Measurements from ENCODE around the gene CDK5R1.

CDK5R1 gene

DNA sequence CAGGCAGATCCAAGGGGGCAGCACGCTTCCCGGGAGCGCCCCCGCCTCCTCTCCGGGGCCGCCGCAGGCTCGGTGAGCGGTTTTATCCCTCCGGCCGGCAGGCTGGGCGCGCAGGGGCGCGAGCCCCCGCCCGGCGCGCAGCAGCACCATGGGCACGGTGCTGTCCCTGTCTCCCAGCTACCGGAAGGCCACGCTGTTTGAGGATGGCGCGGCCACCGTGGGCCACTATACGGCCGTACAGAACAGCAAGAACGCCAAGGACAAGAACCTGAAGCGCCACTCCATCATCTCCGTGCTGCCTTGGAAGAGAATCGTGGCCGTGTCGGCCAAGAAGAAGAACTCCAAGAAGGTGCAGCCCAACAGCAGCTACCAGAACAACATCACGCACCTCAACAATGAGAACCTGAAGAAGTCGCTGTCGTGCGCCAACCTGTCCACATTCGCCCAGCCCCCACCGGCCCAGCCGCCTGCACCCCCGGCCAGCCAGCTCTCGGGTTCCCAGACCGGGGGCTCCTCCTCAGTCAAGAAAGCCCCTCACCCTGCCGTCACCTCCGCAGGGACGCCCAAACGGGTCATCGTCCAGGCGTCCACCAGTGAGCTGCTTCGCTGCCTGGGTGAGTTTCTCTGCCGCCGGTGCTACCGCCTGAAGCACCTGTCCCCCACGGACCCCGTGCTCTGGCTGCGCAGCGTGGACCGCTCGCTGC lies 832 bp downstream of the CDK5R1 start:
- H2AFZ ChIP-seq (ENCODE audit: low read depth), result no peak overlapping the region
- H3K27ac ChIP-seq, result no peak overlapping the region
- peak overlapping the region; percentile 94 for H3K4me2 ChIP-seq
- no peaks in the 10 kb centered on the region for H4K20me1 ChIP-seq (ENCODE audit: insufficient read depth)
- no peak for TF ChIP-seq CTCF (conservative IDR thresholded peaks at IDR 0.05; ENCODE audit: low read depth, low read length)
- no peak overlapping the region for H3K4me3 ChIP-seq (IDR thresholded peaks at IDR 0.05; ENCODE audit: insufficient read depth, low read depth, low read length)
- H3K9ac ChIP-seq, result peak overlapping the region; percentile 14; the same call in 1 of the 2 replicates
- H3K27me3 ChIP-seq (ENCODE audit: insufficient read depth, low read depth), result no peaks in the 10 kb centered on the region
- peaks cover 38% of the 10 kb centered on the region for H3K4me1 ChIP-seq (ENCODE audit: low read depth, poor library complexity, severe bottlenecking)
- H3K79me2 ChIP-seq (ENCODE audit: insufficient read depth, low read depth), result no peaks in the 10 kb centered on the region
- no peaks in the 10 kb centered on the region for H3K36me3 ChIP-seq (ENCODE audit: insufficient read depth)

DNA sequence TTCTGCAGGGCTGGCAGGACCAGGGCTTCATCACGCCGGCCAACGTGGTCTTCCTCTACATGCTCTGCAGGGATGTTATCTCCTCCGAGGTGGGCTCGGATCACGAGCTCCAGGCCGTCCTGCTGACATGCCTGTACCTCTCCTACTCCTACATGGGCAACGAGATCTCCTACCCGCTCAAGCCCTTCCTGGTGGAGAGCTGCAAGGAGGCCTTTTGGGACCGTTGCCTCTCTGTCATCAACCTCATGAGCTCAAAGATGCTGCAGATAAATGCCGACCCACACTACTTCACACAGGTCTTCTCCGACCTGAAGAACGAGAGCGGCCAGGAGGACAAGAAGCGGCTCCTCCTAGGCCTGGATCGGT lies 1.4 kb downstream of the CDK5R1 start:
- H2AFZ ChIP-seq (ENCODE audit: low read depth), result no peak overlapping the region
- no peak overlapping the region for H3K27ac ChIP-seq
- no peak overlapping the region for H3K4me3 ChIP-seq (IDR thresholded peaks at IDR 0.05; ENCODE audit: insufficient read depth, low read depth, low read length)
- TF ChIP-seq CTCF (conservative IDR thresholded peaks at IDR 0.05; ENCODE audit: low read depth, low read length), result no peak
- H3K4me2 ChIP-seq, result no peak overlapping the region; the same call in 1 of the 2 replicates
- H3K79me2 ChIP-seq (ENCODE audit: insufficient read depth, low read depth), result no peaks in the 10 kb centered on the region
- no peaks in the 10 kb centered on the region for H3K27me3 ChIP-seq (ENCODE audit: insufficient read depth, low read depth)
- H3K4me1 ChIP-seq (ENCODE audit: low read depth, poor library complexity, severe bottlenecking), result peaks cover 33% of the 10 kb centered on the region
- no peak overlapping the region for H3K9ac ChIP-seq
- H3K36me3 ChIP-seq (ENCODE audit: insufficient read depth), result no peaks in the 10 kb centered on the region
- H4K20me1 ChIP-seq (ENCODE audit: insufficient read depth), result no peaks in the 10 kb centered on the region

DNA sequence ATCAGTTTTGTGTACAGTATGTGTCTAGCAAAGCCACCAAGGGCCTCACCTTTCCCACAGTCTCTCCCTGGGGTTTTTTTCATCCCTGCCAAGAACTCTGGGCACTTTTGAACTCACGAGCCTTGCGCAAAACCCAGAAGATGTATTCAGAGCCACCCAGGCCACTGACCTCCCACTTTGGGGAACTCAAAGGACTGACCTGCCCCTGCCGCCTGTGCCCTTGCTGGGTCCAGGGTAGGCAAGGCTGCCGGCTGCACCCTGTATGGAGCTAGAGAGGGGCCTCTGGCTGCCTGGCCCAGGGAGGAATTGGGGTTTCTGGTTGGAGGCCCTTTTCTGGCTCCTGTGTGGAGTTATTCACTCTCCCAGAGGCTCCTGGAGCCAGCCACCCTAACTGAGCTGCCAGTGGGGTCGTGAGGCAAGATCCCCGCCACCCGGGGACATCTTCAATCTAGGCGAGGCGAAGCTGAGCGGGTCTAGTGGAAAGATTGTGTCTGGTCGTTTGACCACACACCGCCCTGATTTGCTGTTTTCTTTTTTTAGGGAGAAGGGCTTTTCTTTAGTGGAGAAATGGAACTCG lies 1.9 kb downstream of the CDK5R1 start:
- no peaks in the 10 kb centered on the region for H3K27me3 ChIP-seq (ENCODE audit: insufficient read depth, low read depth)
- no peak for TF ChIP-seq CTCF (conservative IDR thresholded peaks at IDR 0.05; ENCODE audit: low read depth, low read length)
- no peak overlapping the region for H3K4me2 ChIP-seq
- H3K36me3 ChIP-seq (ENCODE audit: insufficient read depth), result no peaks in the 10 kb centered on the region
- no peak overlapping the region for H3K9ac ChIP-seq
- no peak overlapping the region for H2AFZ ChIP-seq (ENCODE audit: low read depth)
- peaks cover 30% of the 10 kb centered on the region for H3K4me1 ChIP-seq (ENCODE audit: low read depth, poor library complexity, severe bottlenecking)
- no peak overlapping the region for H3K4me3 ChIP-seq (IDR thresholded peaks at IDR 0.05; ENCODE audit: insufficient read depth, low read depth, low read length)
- H3K79me2 ChIP-seq (ENCODE audit: insufficient read depth, low read depth), result no peaks in the 10 kb centered on the region
- H4K20me1 ChIP-seq (ENCODE audit: insufficient read depth), result no peaks in the 10 kb centered on the region
- H3K27ac ChIP-seq, result no peak overlapping the region

DNA sequence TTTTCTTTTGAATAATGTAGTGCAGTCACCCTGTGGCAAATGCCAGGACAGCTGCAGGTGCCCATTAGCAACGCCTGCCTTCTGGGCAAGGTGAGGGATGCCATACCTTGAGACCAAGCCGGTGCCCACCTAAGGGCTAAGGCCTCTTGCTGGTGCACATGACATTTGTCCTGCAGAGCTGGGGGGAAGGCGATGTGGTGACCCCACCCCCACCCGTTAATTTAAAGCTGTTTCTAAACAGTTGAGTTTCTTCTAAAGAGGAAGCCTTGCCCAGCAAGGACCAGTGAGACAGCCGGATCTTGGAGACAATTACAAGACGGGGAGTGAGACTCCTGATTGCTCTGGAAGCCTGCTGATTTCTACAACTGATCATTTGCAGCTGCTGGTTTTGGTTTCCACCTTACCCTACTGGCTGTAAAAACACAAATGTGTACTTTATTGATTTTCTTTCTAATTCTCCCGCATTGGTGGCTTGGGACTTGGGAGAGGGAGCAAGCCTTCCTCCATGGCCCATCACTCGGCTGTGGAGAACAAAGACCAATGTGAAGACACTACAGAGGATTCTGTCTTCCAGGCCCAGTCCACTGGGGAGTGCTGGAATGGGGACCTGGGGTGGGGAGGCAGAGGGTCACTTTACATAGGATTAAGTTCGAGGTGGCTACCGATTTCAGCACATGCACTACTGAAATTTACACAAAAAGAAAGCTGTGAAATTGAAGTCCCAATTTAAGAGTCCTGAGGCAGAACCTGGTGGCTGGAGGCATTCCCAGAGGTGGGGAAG lies 2.7 kb downstream of the CDK5R1 start:
- no peak overlapping the region for H3K27ac ChIP-seq
- H3K4me2 ChIP-seq, result no peak overlapping the region
- no peak for TF ChIP-seq CTCF (conservative IDR thresholded peaks at IDR 0.05; ENCODE audit: low read depth, low read length)
- H3K79me2 ChIP-seq (ENCODE audit: insufficient read depth, low read depth), result no peaks in the 10 kb centered on the region
- H2AFZ ChIP-seq (ENCODE audit: low read depth), result no peak overlapping the region
- no peak overlapping the region for H3K9ac ChIP-seq
- no peak overlapping the region for H3K4me3 ChIP-seq (IDR thresholded peaks at IDR 0.05; ENCODE audit: insufficient read depth, low read depth, low read length)
- H3K4me1 ChIP-seq (ENCODE audit: low read depth, poor library complexity, severe bottlenecking), result peaks cover 30% of the 10 kb centered on the region
- H4K20me1 ChIP-seq (ENCODE audit: insufficient read depth), result no peaks in the 10 kb centered on the region
- H3K36me3 ChIP-seq (ENCODE audit: insufficient read depth), result no peaks in the 10 kb centered on the region
- no peaks in the 10 kb centered on the region for H3K27me3 ChIP-seq (ENCODE audit: insufficient read depth, low read depth)
